Gastrocnemius medialis (tissue), 4 donors: ENCODE measurements around the gene PTGFRN.

Experiments used
- POLR2A ChIP-seq, 2 donors: fragments of 450-650 bp; IDR thresholded peaks; one replicate each; pipeline ENCODE4 v1.6.1; 2017; ENCODE audit warnings: antibody characterized with exemption in 2 of 2, mild to moderate bottlenecking in 2 of 2, moderate library complexity in 2 of 2
- TF ChIP-seq, protein P1 (sequence below), 5 experiments: fragments of 450-650 bp in 3 of 5; fragments of 200-600 bp in 2 of 5; sonication (generic) in 2 of 5; IDR thresholded peaks in 4 of 5; conservative IDR thresholded peaks in 1 of 5; 1 replicate in 4 of 5; 2 replicates in 1 of 5; pipeline ENCODE4 v1.5.1; 2016 to 2019; ENCODE audit warnings: antibody characterized with exemption in 5 of 5, mild to moderate bottlenecking in 3 of 5, moderate library complexity in 3 of 5

DNA sequence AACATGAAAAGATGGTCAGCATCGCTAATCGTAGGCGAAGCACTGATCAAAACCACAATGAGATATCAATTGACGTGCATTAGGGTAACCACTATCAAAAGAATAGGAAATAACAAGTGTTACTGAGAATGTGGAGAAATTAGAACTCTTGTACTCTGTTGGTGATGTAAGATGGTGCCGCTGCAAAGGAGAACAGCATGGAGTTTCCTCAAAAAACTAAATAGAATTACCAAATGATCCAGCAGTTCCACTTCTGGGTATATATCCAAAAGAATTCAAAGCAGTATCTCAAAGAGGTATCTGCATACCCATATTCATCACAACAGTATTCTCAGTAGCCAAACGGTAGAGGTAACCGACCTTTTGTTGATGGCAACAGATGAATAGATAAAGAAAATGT lies 83.6 kb downstream of the PTGFRN start:
- no peak for TF ChIP-seq POLR2A (IDR thresholded peaks at IDR 0.05)
- TF ChIP-seq, protein P1, sequence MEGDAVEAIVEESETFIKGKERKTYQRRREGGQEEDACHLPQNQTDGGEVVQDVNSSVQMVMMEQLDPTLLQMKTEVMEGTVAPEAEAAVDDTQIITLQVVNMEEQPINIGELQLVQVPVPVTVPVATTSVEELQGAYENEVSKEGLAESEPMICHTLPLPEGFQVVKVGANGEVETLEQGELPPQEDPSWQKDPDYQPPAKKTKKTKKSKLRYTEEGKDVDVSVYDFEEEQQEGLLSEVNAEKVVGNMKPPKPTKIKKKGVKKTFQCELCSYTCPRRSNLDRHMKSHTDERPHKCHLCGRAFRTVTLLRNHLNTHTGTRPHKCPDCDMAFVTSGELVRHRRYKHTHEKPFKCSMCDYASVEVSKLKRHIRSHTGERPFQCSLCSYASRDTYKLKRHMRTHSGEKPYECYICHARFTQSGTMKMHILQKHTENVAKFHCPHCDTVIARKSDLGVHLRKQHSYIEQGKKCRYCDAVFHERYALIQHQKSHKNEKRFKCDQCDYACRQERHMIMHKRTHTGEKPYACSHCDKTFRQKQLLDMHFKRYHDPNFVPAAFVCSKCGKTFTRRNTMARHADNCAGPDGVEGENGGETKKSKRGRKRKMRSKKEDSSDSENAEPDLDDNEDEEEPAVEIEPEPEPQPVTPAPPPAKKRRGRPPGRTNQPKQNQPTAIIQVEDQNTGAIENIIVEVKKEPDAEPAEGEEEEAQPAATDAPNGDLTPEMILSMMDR (IDR thresholded peaks at IDR 0.05 in 4 of 5, conservative IDR thresholded peaks at IDR 0.05 in 1 of 5) = no peak
